SJCRH30 (cell line): ENCODE measurements around the gene APAF1. TPM values are rescaled to one million over a fixed set of nuclear protein-coding genes. Genes with fewer than 3 reads are reported as not detected.

Experiments
- total RNA-seq: library from RNA; depleted of rRNA; stranded (reverse); fragments of >200 nt; shearing (Covaris generic); gene quantifications from 2 replicates; pipeline ENCODE4 v1.2.3, GENCODE V29; 2014; rRNA removed

APAF1 gene
- total RNA-seq, 1 experiment from 2014 or later = 47.4 TPM

Other genes with a start within 250 kb of the APAF1 start
- 263 and 285 TPM in 2 replicates for gene TMPO, start 129.7 kb upstream of the APAF1 start, total RNA-seq
- 667 and 695 TPM in 2 replicates for gene SLC25A3, start 51.6 kb upstream of the APAF1 start, total RNA-seq
- gene IKBIP, start 502 bp upstream of the APAF1 start, total RNA-seq = 50.6 and 60.5 TPM in 2 replicates